Mesenchymal stem cell (in vitro differentiated cells and primary cell): ENCODE data around the gene TMEM114.

Source experiments
- DNase-seq: peaks from one replicate; pipeline ENCODE4 v3.0.0-alpha.2; 2013
- H2AFZ ChIP-seq: one replicate; pipeline ENCODE4 v1.6.1; 2013; ENCODE audit warnings: low read depth, mild to moderate bottlenecking, control low read depth, inconsistent platforms, low read length, moderate library complexity
- H2AK5ac ChIP-seq: 2 replicates; pipeline ENCODE4 v1.6.1; 2013; ENCODE audit warnings: low read length, moderate library complexity, mild to moderate bottlenecking, inconsistent platforms; ENCODE audit not compliant: severe bottlenecking
- H2BK120ac ChIP-seq: one replicate; pipeline ENCODE4 v1.6.1; 2013; ENCODE audit warnings: low read depth, mild to moderate bottlenecking, inconsistent platforms, low read length, moderate library complexity
- H2BK12ac ChIP-seq, 2 experiments: one replicate each; pipeline ENCODE4 v1.6.1; 2013; ENCODE audit warnings: inconsistent platforms in 2 of 2, low read length in 2 of 2, mild to moderate bottlenecking in 2 of 2, moderate library complexity in 2 of 2, control low read depth in 1 of 2
- H2BK15ac ChIP-seq: one replicate; pipeline ENCODE4 v1.6.1; 2013; ENCODE audit warnings: mild to moderate bottlenecking, low read depth, inconsistent platforms; ENCODE audit not compliant: poor library complexity, severe bottlenecking
- H2BK5ac ChIP-seq: 2 replicates; pipeline ENCODE4 v1.6.1; 2013; ENCODE audit warnings: low read depth, mild to moderate bottlenecking, low read length, control low read depth, inconsistent platforms; ENCODE audit not compliant: poor library complexity, severe bottlenecking
- H3K14ac ChIP-seq, 2 experiments: one replicate each; pipeline ENCODE4 v1.6.1; 2013; ENCODE audit warnings: inconsistent platforms in 2 of 2, low read length in 2 of 2, control low read depth in 1 of 2, mild to moderate bottlenecking in 1 of 2, moderate library complexity in 1 of 2
- H3K18ac ChIP-seq, 2 experiments: one replicate each; pipeline ENCODE4 v1.6.1; 2013; ENCODE audit warnings: inconsistent platforms in 2 of 2, low read length in 2 of 2, control low read depth in 1 of 2, low read depth in 1 of 2, mild to moderate bottlenecking in 1 of 2
- H3K23ac ChIP-seq, 2 experiments: one replicate each; pipeline ENCODE4 v1.6.1; 2013; ENCODE audit warnings: inconsistent platforms in 2 of 2, low read length in 2 of 2, mild to moderate bottlenecking in 2 of 2, moderate library complexity in 2 of 2, control low read depth in 1 of 2
- H3K27ac ChIP-seq: 2 replicates; pipeline ENCODE4 v1.5.1; 2013; ENCODE audit warnings: mild to moderate bottlenecking, moderate library complexity, low read length, control low read depth, inconsistent platforms; ENCODE audit not compliant: poor library complexity, severe bottlenecking
- H3K27me3 ChIP-seq, 2 experiments: 2 replicates each; pipeline versions ENCODE4 v1.6.1 to v1.7.0; 2013; ENCODE audit warnings: low read length in 2 of 2, mild to moderate bottlenecking in 2 of 2, moderate library complexity in 2 of 2, control low read depth in 1 of 2, inconsistent platforms in 1 of 2; ENCODE audit not compliant: control insufficient read depth in 1 of 2, insufficient read depth in 1 of 2
- H3K36me3 ChIP-seq, 2 experiments: 2 replicates each; pipeline versions ENCODE4 v1.6.1 to v1.7.0; 2013; ENCODE audit warnings: low read length in 2 of 2, control low read depth in 1 of 2, inconsistent platforms in 1 of 2, low read depth in 1 of 2, mild to moderate bottlenecking in 1 of 2; ENCODE audit not compliant: insufficient read depth in 2 of 2, control insufficient read depth in 1 of 2
- H3K4ac ChIP-seq, 2 experiments: one replicate each; pipeline ENCODE4 v1.6.1; 2013; ENCODE audit warnings: inconsistent platforms in 2 of 2, low read length in 2 of 2, mild to moderate bottlenecking in 2 of 2, moderate library complexity in 2 of 2, control low read depth in 1 of 2, low read depth in 1 of 2
- H3K4me1 ChIP-seq: 2 replicates; pipeline ENCODE4 v1.6.1; 2013; ENCODE audit warnings: low read depth, low read length, control low read depth; ENCODE audit not compliant: control insufficient read depth, insufficient read depth
- H3K4me2 ChIP-seq: 2 replicates; pipeline ENCODE4 v1.6.1; 2013; ENCODE audit warnings: low read length, mild to moderate bottlenecking, inconsistent platforms; ENCODE audit not compliant: poor library complexity, severe bottlenecking
- H3K4me3 ChIP-seq, 2 experiments: 2 replicates each; pipeline versions ENCODE4 v1.5.1 to v1.7.0; 2013; ENCODE audit warnings: low read length in 2 of 2, mild to moderate bottlenecking in 2 of 2, control low read depth in 1 of 2, low read depth in 1 of 2; ENCODE audit not compliant: insufficient read depth in 1 of 2
- H3K79me1 ChIP-seq: replicated peaks from 2 replicates; pipeline ENCODE4 v1.6.1; 2013; ENCODE audit warnings: mild to moderate bottlenecking, control low read depth, low read length, inconsistent platforms; ENCODE audit not compliant: poor library complexity, severe bottlenecking
- H3K9ac ChIP-seq: 2 replicates; pipeline ENCODE4 v1.7.0; 2013; ENCODE audit warnings: mild to moderate bottlenecking, low read length, moderate library complexity
- H3K9me3 ChIP-seq: 2 replicates; pipeline ENCODE4 v1.7.0; 2013; ENCODE audit warnings: mild to moderate bottlenecking, low read length; ENCODE audit not compliant: control insufficient read depth
- H4K8ac ChIP-seq: one replicate; pipeline ENCODE4 v1.6.1; 2013; ENCODE audit warnings: inconsistent platforms, mild to moderate bottlenecking, low read length, moderate library complexity
- H4K91ac ChIP-seq: one replicate; pipeline ENCODE4 v1.6.1; 2013; ENCODE audit warnings: mild to moderate bottlenecking, low read length, inconsistent platforms
- WGBS: methylation state at CpG from one replicate; pipeline ENCODE4 v1.1.7; 2013; ENCODE audit warnings: mixed read lengths; 5-methylcytosine and 5-hydroxymethylcytosine counted together

Gene TMEM114

GRCh38 chr16:8523932-8524331 is 66.4 kb downstream of the TMEM114 start:
- H4K91ac ChIP-seq = no peak overlapping the region
- H3K23ac ChIP-seq = no peak overlapping the region
- no peak overlapping the region for H3K4me2 ChIP-seq
- no peak for DNase-seq
- no peak overlapping the region for H2BK12ac ChIP-seq
- H2BK120ac ChIP-seq = no peak overlapping the region
- H3K4ac ChIP-seq = no peak overlapping the region
- no peak overlapping the region for H3K9ac ChIP-seq
- no peak overlapping the region for H3K27ac ChIP-seq
- no peak overlapping the region for H4K8ac ChIP-seq
- no peaks in the 10 kb centered on the region for H3K9me3 ChIP-seq
- 80% methylated on average over 6 of the region's 6 CpGs for WGBS
- H3K79me1 ChIP-seq = no peaks in the 10 kb centered on the region
- H2AK5ac ChIP-seq = no peak overlapping the region
- H3K4me1 ChIP-seq = no peaks in the 10 kb centered on the region
- H2BK15ac ChIP-seq = no peak overlapping the region
- no peak overlapping the region for H3K14ac ChIP-seq
- no peak overlapping the region for H3K18ac ChIP-seq
- no peak overlapping the region for H2AFZ ChIP-seq
- no peaks in the 10 kb centered on the region for H3K36me3 ChIP-seq
- H2BK5ac ChIP-seq = no peak overlapping the region
- no peaks in the 10 kb centered on the region for H3K27me3 ChIP-seq
- H3K4me3 ChIP-seq = no peak overlapping the region

- H3K79me1 ChIP-seq = no peaks in the 10 kb centered on the region
- no peak overlapping the region for H2BK5ac ChIP-seq
- no peak overlapping the region for H2BK120ac ChIP-seq
- no peak overlapping the region for H2BK15ac ChIP-seq
- H4K8ac ChIP-seq = no peak overlapping the region
- no peaks in the 10 kb centered on the region for H3K27me3 ChIP-seq
- no peaks in the 10 kb centered on the region for H3K4me1 ChIP-seq
- no peak overlapping the region for H3K23ac ChIP-seq
- no peak overlapping the region for H3K18ac ChIP-seq
- H3K4me3 ChIP-seq = no peak overlapping the region
- no peak overlapping the region for H2AFZ ChIP-seq
- no peak overlapping the region for H3K4me2 ChIP-seq
- H2BK12ac ChIP-seq = no peak overlapping the region
- H3K4ac ChIP-seq = no peak overlapping the region
- no peak overlapping the region for H3K9ac ChIP-seq
- no peak overlapping the region for H3K14ac ChIP-seq
- H2AK5ac ChIP-seq = no peak overlapping the region
- WGBS = 72% methylated on average over 4 of the region's 7 CpGs
- no peaks in the 10 kb centered on the region for H3K36me3 ChIP-seq
- H3K9me3 ChIP-seq = no peaks in the 10 kb centered on the region
- no peak overlapping the region for H4K91ac ChIP-seq
- DNase-seq = no peak
- no peak overlapping the region for H3K27ac ChIP-seq
Measured at GRCh38 chr16:8522757-8523156, 67.6 kb downstream of the TMEM114 start.

- Histone ChIP-seq H3K23ac (no peak overlapping the region), H4K91ac (no peak overlapping the region)
- DNase-seq = no peak
Measured at GRCh38 chr16:8519643-8520042, 70.7 kb downstream of the TMEM114 start.

More at GRCh38 chr16:8519643-8520042, 70.7 kb downstream of the TMEM114 start:
- H2AFZ ChIP-seq = no peak overlapping the region
- 100% methylated on average over 1 of the region's 5 CpGs for WGBS
- H2BK12ac ChIP-seq = no peak overlapping the region
- H3K36me3 ChIP-seq = no peaks in the 10 kb centered on the region
- no peaks in the 10 kb centered on the region for H3K27me3 ChIP-seq
- H3K9me3 ChIP-seq = no peaks in the 10 kb centered on the region
- no peaks in the 10 kb centered on the region for H3K4me1 ChIP-seq
- no peak overlapping the region for H3K4ac ChIP-seq
- no peak overlapping the region for H3K9ac ChIP-seq
- no peak overlapping the region for H3K18ac ChIP-seq
- no peak overlapping the region for H2BK15ac ChIP-seq
- no peak overlapping the region for H4K8ac ChIP-seq
- H3K79me1 ChIP-seq = no peaks in the 10 kb centered on the region
- H2AK5ac ChIP-seq = no peak overlapping the region
- H3K14ac ChIP-seq = no peak overlapping the region
- H2BK120ac ChIP-seq = no peak overlapping the region
- no peak overlapping the region for H3K4me2 ChIP-seq
- no peak overlapping the region for H3K27ac ChIP-seq
- no peak overlapping the region for H2BK5ac ChIP-seq
- H3K4me3 ChIP-seq = no peak overlapping the region
